GM04503 (cell line): ENCODE results near the gene KCNG4.

ENCODE experiments used
- DNase-seq: peaks from one replicate; pipeline ENCODE4 v3.0.0-alpha.2; 2012; ENCODE audit warnings: low read depth

Gene KCNG4, protein sequence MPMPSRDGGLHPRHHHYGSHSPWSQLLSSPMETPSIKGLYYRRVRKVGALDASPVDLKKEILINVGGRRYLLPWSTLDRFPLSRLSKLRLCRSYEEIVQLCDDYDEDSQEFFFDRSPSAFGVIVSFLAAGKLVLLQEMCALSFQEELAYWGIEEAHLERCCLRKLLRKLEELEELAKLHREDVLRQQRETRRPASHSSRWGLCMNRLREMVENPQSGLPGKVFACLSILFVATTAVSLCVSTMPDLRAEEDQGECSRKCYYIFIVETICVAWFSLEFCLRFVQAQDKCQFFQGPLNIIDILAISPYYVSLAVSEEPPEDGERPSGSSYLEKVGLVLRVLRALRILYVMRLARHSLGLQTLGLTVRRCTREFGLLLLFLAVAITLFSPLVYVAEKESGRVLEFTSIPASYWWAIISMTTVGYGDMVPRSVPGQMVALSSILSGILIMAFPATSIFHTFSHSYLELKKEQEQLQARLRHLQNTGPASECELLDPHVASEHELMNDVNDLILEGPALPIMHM

DNA sequence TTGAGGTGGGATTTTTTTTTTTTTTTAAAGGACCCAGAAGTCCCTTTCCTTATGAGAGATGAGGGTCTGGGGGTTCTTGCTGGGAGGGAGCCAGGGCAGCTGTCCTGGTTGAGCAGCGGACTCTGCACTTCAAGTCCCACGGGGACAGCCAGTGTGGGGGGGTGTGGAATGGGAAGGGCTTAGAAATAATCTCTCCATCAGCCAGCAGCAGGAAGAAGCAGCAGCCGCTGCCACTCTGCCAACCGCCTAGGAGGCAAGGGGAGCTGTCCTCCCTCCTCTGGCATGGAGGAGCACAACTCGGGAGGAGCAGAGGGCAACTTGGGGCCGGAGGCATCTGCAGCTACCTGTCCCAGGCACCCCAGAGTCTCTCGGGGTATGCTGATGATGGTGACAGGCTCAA, at the start of gene KCNG4:
TSS of gene KCNG4 (minus strand) at position 104 of the 400 bp plus-strand sequence. CDS start 2,527 bp downstream, outside the sequence.
- no peak for DNase-seq

DNA sequence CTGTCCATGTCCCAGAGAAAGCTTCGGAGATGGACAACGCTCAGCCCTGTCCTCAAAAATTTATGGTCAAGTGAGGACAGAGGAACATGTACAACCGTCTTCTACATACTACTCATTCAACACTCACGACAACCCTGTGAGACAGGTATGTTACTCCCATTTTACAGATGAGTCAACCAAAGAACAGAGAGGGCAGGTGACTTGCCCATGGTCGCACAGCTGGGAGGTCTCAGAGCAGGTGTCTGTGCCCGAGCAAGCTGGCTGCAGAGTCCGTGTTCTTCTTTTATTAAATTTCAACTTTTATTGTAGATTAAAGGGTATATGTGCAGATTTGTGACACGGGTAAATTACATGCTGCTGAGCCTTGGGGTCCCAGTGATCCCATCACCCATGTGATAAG, 49.1 kb upstream of the KCNG4 start:
- DNase-seq, result no peak

DNA sequence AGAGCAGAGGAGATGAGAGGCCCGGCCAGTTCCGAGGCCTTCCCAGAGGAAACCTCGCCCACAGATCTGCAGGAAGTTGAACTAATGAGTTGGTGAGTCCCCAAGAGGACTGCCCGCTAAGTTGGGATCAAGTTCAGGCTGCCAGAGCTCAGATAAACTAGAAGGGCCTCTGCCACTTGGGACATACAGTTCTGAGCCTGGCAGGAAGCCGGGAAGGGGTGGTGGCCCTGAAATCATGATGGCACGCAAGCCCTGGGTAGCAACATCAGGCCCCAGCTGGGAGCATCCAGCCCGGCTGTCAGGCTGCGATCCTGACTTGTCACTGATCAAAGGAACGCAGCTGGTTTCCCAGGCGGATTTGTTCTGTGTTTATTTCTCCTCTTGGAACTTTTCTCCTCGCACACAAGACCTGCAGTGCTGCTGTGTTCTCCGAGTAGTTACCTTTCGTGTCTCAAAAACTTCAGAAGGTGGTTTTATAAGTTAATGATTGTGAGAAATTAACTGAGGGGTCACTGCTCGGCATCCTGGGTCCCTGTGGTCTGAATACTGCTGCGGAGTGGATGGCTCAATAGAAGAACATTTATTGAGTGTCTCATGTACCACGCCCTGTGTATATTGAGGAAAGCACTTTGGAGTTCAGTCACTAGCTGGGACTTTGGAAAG, 46.9 kb upstream of the KCNG4 start:
- no peak for DNase-seq

GRCh38 chr16:84284154-84284722, 44.4 kb upstream of the KCNG4 start:
- no peak for DNase-seq

DNA sequence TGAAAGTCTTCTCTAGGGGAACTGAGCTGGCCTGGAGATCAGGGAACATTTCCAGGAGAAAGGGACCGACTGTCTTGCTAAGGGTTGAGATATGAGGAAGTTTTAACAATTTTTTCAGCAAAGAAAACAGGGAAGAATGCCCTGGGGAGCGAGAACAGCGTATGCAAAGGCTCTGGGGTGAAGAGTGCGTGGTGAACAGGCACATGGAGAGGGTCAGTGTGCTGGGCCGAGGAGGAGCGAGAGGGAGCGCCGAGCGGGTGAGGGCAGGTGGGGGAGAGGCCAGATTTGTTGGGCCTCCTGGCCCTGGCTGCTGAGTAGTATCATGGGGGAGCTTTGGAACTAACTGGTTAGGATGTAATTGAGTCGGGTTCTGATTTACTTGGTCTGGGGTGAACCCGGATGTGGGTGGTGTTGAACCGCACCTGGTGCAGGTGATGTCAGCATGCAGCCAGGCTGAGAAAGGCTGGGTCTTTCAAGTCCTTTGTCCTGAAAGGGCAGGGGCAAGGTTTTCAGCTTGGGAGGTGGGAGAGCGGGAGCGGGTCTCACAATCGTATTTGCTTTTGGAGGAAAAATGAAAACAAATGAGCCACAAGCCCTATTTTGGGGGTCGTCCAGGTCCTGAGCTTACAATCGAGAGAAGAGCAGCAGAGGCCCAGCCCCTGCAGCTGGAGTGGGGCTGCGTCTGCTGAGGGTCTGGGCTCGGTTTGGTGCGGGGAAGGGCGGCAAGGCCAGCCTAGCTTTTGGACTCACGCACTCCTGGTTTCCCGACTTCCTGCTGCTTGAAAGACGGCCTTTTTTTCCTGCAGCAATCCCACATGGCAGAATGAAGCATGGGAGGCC, 43.7 kb upstream of the KCNG4 start:
- DNase-seq, result no peak

GRCh38 chr16:84282533-84282932, 42.7 kb upstream of the KCNG4 start:
- DNase-seq, result no peak

DNA sequence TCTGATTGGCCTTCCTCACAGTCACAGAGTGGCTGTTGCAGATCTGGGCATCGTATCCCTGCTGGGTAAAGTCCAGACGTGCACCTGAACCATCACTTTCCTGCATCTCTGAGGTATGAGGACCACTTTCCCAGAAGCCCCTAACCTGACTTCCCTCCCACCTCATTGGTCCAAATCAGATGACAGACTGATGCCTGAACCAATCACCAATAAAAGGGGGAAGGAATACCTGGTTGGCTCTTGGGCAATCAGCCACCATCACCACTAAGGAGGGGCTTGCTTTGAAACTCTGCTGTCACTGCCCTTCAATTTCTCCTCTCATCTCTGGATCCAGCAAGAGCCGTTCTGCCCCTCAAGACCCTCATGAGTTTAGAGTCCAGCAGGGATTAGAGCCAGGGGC, 41.3 kb upstream of the KCNG4 start:
- DNase-seq, result no peak

DNA sequence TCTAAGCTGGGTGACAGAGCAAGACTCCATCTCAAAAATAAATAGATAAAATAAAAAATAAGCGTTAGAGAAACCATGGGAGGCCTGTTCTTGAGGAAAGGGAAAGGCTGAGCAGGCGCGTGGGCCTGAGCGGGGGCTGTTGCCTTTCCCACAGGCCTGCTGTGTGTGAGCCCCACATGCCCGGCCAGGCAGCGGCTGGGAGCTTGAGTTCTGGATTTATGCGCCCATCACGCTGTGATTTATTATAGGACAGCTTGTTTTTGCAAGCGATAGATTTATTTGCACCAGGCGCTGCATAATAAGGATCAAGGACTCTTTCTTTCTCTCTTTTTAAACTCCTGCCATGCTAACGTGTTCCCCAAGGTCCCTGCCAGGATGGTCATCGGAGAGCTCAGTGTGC, 40.1 kb upstream of the KCNG4 start:
- no peak for DNase-seq

GRCh38 chr16:84278968-84279367, 39.2 kb upstream of the KCNG4 start:
- DNase-seq, result no peak

DNA sequence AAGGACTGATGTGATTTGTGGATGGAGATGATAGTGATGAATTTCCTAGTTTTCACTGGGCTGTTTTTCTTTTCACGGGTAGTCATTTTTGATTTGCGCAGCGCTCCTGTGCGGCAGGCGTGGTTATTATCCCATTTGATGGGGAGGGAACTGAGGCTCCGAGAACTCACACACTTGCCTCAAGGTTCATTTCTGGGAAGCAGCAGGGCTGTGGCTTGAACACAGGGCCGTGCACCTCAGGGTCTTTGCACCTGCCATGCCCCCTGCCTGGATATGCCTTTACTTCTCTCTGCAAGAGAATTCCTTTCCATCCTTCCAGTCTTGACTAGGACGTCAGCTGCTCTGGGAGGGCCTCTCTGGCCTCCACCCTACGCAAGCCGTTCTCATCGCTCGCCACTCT, 38.5 kb upstream of the KCNG4 start:
- no peak for DNase-seq

- no peak for DNase-seq
Observed at GRCh38 chr16:84277244-84277823, 37.5 kb upstream of the KCNG4 start.

DNA sequence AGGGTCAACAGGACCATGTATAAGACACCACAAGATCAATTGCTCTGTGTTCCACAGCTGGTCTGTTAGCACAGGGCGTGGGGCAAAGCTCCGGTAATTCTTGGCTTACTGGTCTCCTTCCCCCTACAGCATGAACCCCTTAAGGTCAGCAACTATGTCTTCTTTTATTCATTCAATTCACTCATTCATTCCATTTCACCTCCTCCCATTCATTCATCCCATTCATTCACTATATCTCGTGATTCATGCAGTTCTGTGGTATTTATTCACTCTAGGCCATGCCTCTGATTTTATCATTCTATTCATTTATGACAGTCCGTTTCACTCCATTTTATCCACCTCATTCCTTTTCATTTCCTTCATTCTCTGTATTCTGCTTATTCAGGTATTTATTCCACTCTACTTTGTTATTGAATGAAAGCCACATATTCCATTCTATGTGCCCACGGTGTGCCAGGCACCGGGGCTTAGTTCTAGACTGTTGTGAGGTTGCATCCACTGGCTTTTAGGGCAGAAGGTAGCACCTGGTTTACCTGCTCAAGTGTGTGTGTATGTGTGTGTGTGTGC, 35.9 kb upstream of the KCNG4 start:
- no peak for DNase-seq

- no peak for DNase-seq
Observed at GRCh38 chr16:84274515-84274914, 34.7 kb upstream of the KCNG4 start.

DNA sequence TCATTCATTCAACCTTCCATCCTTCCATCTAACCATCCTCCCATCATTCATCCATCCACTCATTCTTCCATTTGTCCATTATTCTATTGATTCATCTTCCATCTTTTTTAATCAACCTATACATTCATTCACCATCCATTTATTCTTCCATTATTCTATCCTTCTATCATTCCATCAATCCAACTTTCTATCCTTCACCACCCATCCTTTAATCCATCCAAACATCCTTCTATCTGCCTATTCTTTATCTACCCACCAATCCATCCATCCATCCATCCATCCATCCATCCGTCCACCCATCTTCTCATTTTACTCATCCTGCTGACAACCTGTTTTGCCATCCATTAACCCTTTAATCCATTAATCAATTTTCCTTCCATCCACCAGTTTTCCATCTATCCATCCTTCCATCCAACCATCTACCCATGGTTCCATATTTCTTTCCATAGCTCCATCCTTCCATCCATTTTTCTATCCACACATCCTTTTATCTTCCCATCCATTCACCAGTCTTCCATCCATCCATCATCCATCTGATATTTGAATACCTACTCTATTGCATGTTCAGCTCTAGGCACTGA, 33.0 kb upstream of the KCNG4 start:
- no peak for DNase-seq

DNA sequence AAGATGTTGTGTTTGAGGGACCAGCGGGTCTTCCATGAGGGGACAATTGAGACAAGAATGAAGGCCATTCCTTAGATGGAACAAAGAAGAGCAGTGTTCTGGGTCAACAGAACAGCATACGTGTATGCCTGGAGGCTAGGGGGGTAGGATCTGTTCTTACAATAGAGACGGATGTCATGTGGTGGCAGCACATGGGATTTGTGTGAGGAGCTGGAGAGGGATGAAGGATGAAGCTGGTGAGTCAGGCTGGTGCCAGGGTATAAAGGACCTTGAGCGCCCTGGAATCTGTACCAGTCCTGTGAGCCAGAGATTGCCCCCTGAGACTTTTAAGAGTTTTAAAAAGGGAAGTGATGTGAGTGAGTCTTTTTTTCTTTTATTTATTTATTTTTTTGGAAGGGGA, 32.1 kb upstream of the KCNG4 start:
- no peak for DNase-seq

DNA sequence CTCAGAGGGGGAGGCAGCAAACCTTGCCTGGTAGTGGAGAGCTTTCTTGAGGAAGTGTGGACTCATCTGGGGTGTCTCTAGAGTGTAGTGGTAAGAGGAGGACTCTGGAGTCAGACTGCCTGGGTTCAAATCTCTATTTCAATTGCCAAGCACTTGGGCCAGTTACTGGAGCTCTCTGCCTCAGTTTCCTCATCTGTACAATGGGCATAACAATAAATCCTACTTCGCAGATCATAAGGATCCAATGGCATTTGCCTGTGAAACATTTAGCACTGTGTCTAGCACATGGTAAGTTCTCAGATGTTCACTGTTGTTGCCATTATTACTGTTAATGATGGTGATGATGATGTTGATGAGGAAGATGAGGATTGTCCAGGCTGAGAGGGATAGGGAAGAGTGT, 31.2 kb upstream of the KCNG4 start:
- DNase-seq, result no peak

DNA sequence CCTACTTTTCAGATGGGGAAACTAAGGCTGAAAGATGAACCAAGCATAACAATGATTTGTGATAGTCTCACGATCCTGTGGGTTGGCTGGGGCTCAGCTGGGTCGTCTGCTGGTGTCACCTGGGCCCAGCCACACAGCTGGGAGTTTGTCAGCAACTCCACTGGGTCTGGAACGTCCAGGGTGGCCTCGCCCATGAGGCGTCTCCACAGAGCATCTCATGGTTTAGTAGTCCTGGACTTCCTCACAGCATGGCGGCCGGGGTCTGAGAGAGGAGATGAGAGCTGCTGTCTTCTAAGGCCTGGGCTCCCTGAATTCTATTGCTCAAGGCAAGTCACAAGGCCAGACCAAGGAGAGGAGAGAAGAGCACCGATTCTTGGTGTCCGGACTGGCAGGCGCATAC, 30.7 kb upstream of the KCNG4 start:
- no peak for DNase-seq

DNA sequence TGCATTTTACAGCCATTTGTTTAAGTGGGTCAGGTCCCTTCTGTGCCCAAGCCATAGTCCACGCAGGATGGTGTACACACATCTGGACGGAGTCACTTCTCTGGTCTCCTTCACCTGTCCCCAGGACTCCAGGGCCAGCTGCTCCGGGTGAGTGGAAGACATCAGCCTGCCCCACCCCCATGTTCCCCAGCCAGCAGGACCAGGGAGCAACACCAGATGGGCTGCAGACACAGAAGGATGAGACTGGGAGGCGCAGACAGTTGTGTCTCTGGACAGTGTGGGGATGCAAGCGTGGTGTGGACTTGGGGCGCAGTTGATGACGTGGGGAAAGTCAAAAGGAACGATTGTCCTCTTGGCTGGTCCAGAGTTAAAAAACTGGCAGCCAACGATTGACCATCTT, 30.3 kb upstream of the KCNG4 start:
- no peak for DNase-seq

DNA sequence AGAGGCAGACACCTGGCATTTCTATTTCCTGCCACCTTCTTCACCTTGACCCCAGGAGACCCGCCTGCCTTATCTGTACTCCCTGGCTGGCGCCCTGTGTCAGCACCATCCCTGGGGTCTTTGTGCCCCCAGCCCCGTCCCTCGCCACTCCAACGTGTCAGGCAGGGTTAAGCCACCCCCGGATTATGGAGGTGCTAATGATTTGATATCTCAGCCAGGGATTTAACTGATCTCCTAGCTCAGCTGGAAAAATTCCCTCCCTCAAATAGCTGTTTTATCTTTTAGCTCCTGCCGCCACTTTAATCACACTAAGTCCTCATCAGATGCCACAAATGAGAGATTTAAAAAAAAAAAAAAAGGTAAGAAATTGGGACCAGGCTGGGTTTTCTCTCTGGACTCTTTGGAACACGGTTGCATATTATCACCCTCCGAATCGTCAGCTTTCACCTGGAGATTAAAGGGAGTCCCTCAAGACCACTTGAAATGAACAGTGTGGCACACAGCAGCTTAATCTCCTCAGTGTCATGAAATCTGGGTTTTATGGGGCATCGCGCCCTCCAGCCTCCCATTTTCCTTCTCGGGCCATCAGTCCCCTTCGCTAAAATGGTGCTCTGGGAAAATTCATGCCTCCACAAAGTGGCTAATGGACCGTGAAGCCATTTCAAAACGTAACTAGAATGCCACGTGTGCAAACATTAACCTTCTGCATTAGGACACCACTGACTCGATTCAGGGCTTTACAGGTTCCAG, 28.7 kb upstream of the KCNG4 start:
- DNase-seq, result no peak

- no peak for DNase-seq
Observed at GRCh38 chr16:84267380-84267779, 27.6 kb upstream of the KCNG4 start.
